CD4-positive, CD25-positive, alpha-beta regulatory T cell (primary cell): ENCODE results near the gene HOXA4. TPM values are rescaled to one million over a fixed set of nuclear protein-coding genes. Genes with fewer than 3 reads are reported as not detected.

Source experiments
- ATAC-seq, 2 donors: fragments of 150-1000 bp; cut with Tn5 transposase; one replicate each; pipeline ENCODE4 v1.10.0; 2021; ENCODE audit warnings: low read depth in 2 of 2, moderate number of reproducible peaks in 2 of 2, moderate library complexity in 1 of 2
- DNase-seq, 3 donors: peaks; one replicate each; pipeline versions ENCODE4 v3.0.0 to v3.0.0-alpha.2; 2012 to 2022; ENCODE audit warnings: mixed read lengths in 1 of 3
- H3K27ac ChIP-seq: one replicate; pipeline ENCODE4 v1.7.0; 2013; ENCODE audit warnings: mild to moderate bottlenecking, low read length; ENCODE audit not compliant: insufficient read depth, poor library complexity, severe bottlenecking
- H3K27me3 ChIP-seq: one replicate; pipeline ENCODE4 v1.7.0; 2013; ENCODE audit warnings: low read length; ENCODE audit not compliant: control insufficient read depth, insufficient read depth
- H3K36me3 ChIP-seq: one replicate; pipeline ENCODE4 v1.7.0; 2013; ENCODE audit warnings: mild to moderate bottlenecking, low read length, moderate library complexity; ENCODE audit not compliant: control insufficient read depth, insufficient read depth
- H3K4me1 ChIP-seq: 2 replicates; pipeline ENCODE4 v1.7.0; 2013; ENCODE audit warnings: mild to moderate bottlenecking, low read length; ENCODE audit not compliant: insufficient read depth, control insufficient read depth, poor library complexity, severe bottlenecking
- H3K4me3 ChIP-seq: one replicate; pipeline ENCODE4 v1.7.0; 2013; ENCODE audit warnings: low read depth, mild to moderate bottlenecking, low read length, moderate library complexity
- H3K9me3 ChIP-seq, 2 experiments: 1 replicate in 1 of 2; 2 replicates in 1 of 2; pipeline ENCODE4 v1.7.0; 2013; ENCODE audit warnings: low read length in 2 of 2, mild to moderate bottlenecking in 1 of 2, moderate library complexity in 1 of 2; ENCODE audit not compliant: control insufficient read depth in 2 of 2
- H3K27ac Mint-ChIP-seq, 3 donors: one replicate each; pipeline ENCODE4 v1.8.0; 2020 to 2022; ENCODE audit warnings: mild to moderate bottlenecking in 3 of 3, mixed read lengths in 3 of 3, moderate library complexity in 2 of 3
- H3K27me3 Mint-ChIP-seq: one replicate; pipeline ENCODE4 v1.8.0; 2022; ENCODE audit warnings: mild to moderate bottlenecking, mixed read lengths
- H3K36me3 Mint-ChIP-seq: one replicate; pipeline ENCODE4 v1.8.0; 2020; ENCODE audit warnings: mixed read lengths
- H3K4me1 Mint-ChIP-seq, 4 donors: one replicate each; pipeline ENCODE4 v1.8.0; 2020 to 2022; ENCODE audit warnings: mixed read lengths in 4 of 4, mild to moderate bottlenecking in 1 of 4
- H3K4me3 Mint-ChIP-seq, 4 donors: one replicate each; pipeline ENCODE4 v1.8.0; 2020 to 2022; ENCODE audit warnings: mild to moderate bottlenecking in 4 of 4, mixed read lengths in 4 of 4, moderate library complexity in 3 of 4
- H3K9me3 Mint-ChIP-seq, 7 donors: one replicate each; pipeline ENCODE4 v1.8.0; 2020 to 2022; ENCODE audit warnings: mixed read lengths in 7 of 7, mild to moderate bottlenecking in 3 of 7, moderate library complexity in 2 of 7
- polyA plus RNA-seq, 4 donors: library from polyadenylated mRNA; unstranded; fragments of 300-500 nt; fragmentation: Illumina TruSeq; gene quantifications; one replicate each; pipeline ENCODE4 v1.2.3, GENCODE V29; 2021
- total RNA-seq: library from RNA; stranded (reverse); gene quantifications from one replicate; pipeline ENCODE4 v1.2.3, GENCODE V29; 2022

HOXA4 gene
- total and polyA plus RNA-seq, 5 donors from 2014 or later, result 0.13 to 0.18 TPM; not detected in 3

DNA sequence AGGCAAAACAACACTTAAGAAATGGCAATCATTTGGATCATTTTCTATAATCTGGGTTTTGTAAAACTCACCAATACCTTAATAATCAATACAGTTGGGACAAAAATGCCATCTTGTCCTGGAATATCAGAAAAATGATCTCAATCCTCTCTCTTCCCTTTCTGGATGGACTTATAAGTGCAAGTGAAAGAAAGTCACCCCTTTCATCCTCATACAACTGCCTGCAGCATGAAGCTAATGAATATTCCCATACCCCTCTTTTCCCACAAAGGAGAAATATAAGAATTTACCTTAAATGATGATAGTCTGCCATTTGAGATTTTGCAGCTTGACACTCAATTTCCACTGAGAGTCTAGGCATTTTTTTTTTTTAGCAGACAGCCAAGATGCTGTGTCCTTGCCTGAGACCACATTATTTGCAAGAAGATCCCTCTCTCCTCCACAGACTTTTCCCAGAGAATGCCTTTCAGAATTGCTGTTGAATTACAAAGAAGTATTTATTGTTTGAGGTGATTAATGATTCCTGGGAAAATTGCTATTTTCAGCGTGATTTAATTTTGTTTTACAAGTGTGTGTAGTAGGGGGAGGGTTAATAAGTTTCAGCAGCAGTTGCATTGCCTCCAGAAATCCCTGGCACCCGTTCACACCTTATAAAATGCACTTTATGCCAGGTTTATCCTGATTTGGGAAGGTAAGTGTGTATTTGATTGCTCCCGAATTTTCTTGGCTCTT is 3.8 kb downstream of the HOXA4 start:
- peaks cover 47% of the 10 kb centered on the region for H3K27me3 Mint-ChIP-seq
- H3K36me3 Mint-ChIP-seq, result no peaks in the 10 kb centered on the region
- Histone ChIP-seq H3K36me3 (no peaks in the 10 kb centered on the region), H3K27me3 (peaks cover 17% of the 10 kb centered on the region), H3K4me3 (no peak overlapping the region), H3K9me3 (no peaks in the 10 kb centered on the region), H3K4me1 (peaks cover 3% of the 10 kb centered on the region), H3K27ac (no peak overlapping the region)
- no peak overlapping the region for H3K27ac Mint-ChIP-seq
- ATAC-seq, result no peak
- H3K4me1 Mint-ChIP-seq, result peaks cover 0 to 7% (median 0%) of the 10 kb centered on the region in 4 donors
- no peak overlapping the region for H3K4me3 Mint-ChIP-seq
- DNase-seq, result no peak
- peaks cover 0 to 2% (median 0%) of the 10 kb centered on the region in 7 donors for H3K9me3 Mint-ChIP-seq

DNA sequence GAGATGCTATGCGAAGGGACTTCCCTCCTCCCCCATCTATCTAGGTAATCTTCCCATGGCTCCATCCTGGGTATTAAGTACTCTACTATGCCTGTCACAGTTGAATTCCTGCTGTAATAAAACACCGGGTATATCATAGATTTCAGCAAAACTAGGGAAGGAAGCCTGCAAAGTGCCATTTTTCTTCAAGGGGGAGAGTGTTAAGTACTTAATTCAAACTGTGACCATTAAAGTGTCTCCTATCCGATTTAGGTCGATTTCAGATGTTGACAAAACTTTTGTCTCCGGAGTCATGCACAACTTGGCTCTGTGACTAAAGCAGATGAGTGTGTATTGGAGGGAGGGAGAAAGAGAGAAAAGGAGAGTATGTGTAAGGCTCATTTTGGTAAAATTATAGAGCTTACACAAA is 4.6 kb downstream of the HOXA4 start:
- H3K4me1 Mint-ChIP-seq, result peaks cover 0 to 2% (median 0%) of the 10 kb centered on the region in 4 donors
- H3K36me3 Mint-ChIP-seq, result no peaks in the 10 kb centered on the region
- Histone ChIP-seq H3K4me1 (peaks cover 3% of the 10 kb centered on the region), H3K36me3 (no peaks in the 10 kb centered on the region), H3K4me3 (no peak overlapping the region), H3K27ac (no peak overlapping the region), H3K9me3 (no peaks in the 10 kb centered on the region), H3K27me3 (peaks cover 15% of the 10 kb centered on the region)
- H3K27ac Mint-ChIP-seq, result no peak overlapping the region
- H3K27me3 Mint-ChIP-seq, result peaks cover 43% of the 10 kb centered on the region
- no peak for DNase-seq
- H3K4me3 Mint-ChIP-seq, result no peak overlapping the region
- peaks cover 0 to 2% (median 0%) of the 10 kb centered on the region in 7 donors for H3K9me3 Mint-ChIP-seq
- no peak for ATAC-seq

DNA sequence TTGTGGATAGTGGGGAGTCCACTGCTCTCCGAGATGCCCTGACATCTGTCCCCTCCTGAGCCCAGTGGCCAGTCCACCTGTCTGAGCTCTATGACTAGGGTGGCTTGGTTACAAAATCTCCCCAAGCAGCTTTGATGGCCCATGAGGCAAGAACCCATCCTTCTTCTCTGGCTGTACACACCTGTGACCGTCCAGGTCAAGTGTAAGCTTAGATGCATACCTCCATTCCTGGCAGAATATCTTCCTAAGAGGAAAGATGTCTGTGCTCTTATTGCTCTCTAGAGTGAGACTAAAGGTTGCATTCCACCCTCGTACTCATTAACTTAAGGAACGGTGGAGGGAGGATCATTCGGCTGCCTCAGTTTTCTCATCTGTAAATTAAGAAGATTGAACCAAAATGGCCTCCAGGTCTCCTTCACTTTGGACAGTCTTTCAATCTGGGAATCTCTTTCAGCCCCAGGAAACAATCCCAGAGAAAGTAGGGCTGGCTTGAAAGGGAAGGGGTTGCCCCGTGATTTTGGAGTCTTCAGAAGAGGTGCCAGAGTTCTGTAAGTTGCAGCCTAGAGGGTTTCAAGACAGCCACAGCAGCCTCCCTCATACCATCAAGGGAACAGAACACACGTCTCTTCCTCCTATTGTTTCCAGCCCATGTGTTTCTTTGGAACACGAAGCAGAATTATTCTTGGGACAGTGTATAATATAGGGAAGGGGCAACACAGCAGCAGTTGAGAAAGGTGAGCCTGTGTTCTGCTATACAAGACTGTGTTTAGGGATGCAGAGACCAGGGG is 5.5 kb downstream of the HOXA4 start:
- Histone ChIP-seq H3K27me3 (peaks cover 15% of the 10 kb centered on the region), H3K4me1 (no peaks in the 10 kb centered on the region), H3K27ac (no peak overlapping the region), H3K36me3 (no peaks in the 10 kb centered on the region), H3K4me3 (no peak overlapping the region), H3K9me3 (no peaks in the 10 kb centered on the region)
- peaks cover 42% of the 10 kb centered on the region for H3K27me3 Mint-ChIP-seq
- peaks cover 0 to 2% (median 0%) of the 10 kb centered on the region in 4 donors for H3K4me1 Mint-ChIP-seq
- ATAC-seq (no peak), DNase-seq (no peak)
- no peak overlapping the region for H3K27ac Mint-ChIP-seq
- no peak overlapping the region for H3K4me3 Mint-ChIP-seq
- H3K9me3 Mint-ChIP-seq, result peaks cover 0 to 2% (median 0%) of the 10 kb centered on the region in 7 donors
- no peaks in the 10 kb centered on the region for H3K36me3 Mint-ChIP-seq

DNA sequence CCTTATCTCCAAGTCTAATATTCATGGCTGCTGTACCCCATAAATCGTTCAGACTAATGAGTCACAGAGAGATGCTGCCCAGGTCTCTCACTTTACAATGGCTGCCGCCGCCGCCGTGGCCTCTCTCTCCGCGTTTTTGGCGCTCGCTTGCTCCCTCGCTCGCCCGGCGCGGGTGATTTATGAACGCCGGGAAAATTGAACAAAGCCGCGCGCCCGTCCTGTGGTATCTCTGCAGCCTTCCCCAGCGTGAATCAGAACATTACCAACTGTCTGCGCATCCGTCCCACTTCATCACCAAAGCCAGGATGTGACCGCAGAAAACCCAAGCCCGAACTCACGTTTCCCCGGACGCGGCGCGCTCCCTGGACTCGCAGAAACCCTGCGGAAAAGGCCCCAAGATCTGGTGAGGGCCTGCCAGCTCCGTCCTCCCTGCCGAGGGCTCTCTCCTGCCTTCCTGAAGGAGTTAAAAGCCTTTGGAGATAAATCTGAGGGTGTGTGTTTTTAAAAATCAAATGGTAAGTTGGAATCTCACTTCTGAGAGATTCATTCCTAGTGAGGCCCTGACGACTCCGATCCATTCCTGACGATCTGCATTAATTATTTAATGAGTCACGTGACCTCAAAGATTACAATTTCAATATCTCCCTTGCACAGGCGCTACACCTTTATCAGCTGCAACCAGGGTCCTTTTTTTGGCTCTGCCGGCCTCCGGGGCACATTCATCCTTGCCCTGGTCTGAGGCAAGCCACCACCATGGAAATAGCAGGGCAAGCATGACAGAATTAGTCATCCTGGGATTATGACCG is 6.3 kb downstream of the HOXA4 start:
- H3K4me3 ChIP-seq, result no peak overlapping the region
- no peaks in the 10 kb centered on the region for H3K4me1 ChIP-seq
- H3K36me3 ChIP-seq, result no peaks in the 10 kb centered on the region
- Mint-ChIP-seq H3K9me3 (peaks cover 0 to 2% (median 0%) of the 10 kb centered on the region in 7 donors), H3K4me1 (peaks cover 0 to 2% (median 0%) of the 10 kb centered on the region in 4 donors), H3K27ac (no peak overlapping the region), H3K36me3 (no peaks in the 10 kb centered on the region), H3K4me3 (peak overlapping the region in 1 of 4 donors; percentile 29), H3K27me3 (peaks cover 40% of the 10 kb centered on the region)
- H3K27ac ChIP-seq, result no peak overlapping the region
- no peaks in the 10 kb centered on the region for H3K9me3 ChIP-seq
- DNase-seq (no peak), ATAC-seq (no peak)
- H3K27me3 ChIP-seq, result peaks cover 15% of the 10 kb centered on the region

DNA sequence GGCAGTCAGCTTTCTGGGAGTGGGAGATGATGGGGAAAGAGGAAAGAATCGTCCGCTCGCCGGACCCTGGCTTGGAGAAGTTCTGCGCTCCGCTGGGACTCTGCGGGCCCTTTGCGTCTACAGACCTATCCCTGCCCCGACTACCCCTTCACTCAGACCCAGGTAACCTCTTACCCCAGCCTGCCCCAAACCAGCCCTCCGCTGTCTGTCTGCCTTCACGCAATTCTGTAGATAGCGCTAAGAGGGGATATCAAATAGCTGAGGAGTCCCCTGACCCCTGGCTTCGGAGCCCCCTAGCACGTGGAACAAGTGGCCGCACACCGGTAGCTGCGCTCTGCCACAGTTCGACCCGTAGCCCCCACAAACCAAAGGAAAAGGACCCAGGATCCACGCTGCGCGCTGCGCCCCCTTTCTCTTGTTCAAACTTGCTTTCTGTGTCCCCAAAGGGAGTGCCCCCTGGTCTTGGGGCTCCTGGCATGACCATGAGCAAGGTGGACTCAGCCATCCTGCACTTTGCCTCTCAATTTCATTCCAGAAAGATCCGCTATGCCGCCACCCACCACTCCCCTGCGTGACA is 7.0 kb downstream of the HOXA4 start:
- Mint-ChIP-seq H3K27ac (no peak overlapping the region), H3K27me3 (peaks cover 37% of the 10 kb centered on the region), H3K36me3 (no peaks in the 10 kb centered on the region), H3K4me1 (no peaks in the 10 kb centered on the region), H3K4me3 (no peak overlapping the region), H3K9me3 (peaks cover 0 to 2% (median 0%) of the 10 kb centered on the region in 7 donors)
- H3K4me3 ChIP-seq, result no peak overlapping the region
- H3K4me1 ChIP-seq, result no peaks in the 10 kb centered on the region
- no peak overlapping the region for H3K27ac ChIP-seq
- H3K36me3 ChIP-seq, result no peaks in the 10 kb centered on the region
- DNase-seq, result no peak
- ATAC-seq, result no peak
- peaks cover 13% of the 10 kb centered on the region for H3K27me3 ChIP-seq
- no peaks in the 10 kb centered on the region for H3K9me3 ChIP-seq

DNA sequence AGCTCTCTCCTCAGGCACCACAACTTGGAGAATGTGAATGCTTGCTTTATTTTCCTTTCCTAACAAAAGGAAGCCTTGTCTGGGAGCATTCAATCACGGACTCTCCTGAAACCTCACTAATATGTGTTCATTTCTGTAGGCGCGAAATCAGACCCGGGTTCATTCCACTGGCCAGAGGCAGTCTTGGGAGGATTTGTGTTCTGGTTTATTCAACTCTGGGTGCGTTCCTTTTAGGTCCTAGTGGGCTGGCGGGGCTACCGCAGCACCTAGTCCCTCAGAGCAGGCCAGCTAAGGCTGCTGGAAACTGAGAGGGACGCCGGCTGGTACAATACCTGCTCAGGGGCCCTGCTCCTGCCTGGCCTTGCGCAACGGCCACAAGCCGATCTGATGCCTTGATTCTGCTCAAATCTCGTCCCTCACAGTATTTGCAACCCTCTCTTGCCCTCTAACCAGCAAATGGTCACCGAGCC is 7.5 kb downstream of the HOXA4 start:
- Histone ChIP-seq H3K4me1 (no peaks in the 10 kb centered on the region), H3K4me3 (no peak overlapping the region), H3K27me3 (peaks cover 10% of the 10 kb centered on the region), H3K9me3 (no peaks in the 10 kb centered on the region), H3K36me3 (no peaks in the 10 kb centered on the region), H3K27ac (no peak overlapping the region)
- no peak overlapping the region for H3K27ac Mint-ChIP-seq
- H3K9me3 Mint-ChIP-seq, result peaks cover 0 to 2% (median 0%) of the 10 kb centered on the region in 7 donors
- no peak for ATAC-seq
- no peak overlapping the region for H3K4me3 Mint-ChIP-seq
- H3K4me1 Mint-ChIP-seq, result no peaks in the 10 kb centered on the region
- no peaks in the 10 kb centered on the region for H3K36me3 Mint-ChIP-seq
- DNase-seq, result no peak
- H3K27me3 Mint-ChIP-seq, result peaks cover 38% of the 10 kb centered on the region
